HG03378 (cell line): Measurements from ENCODE around the gene OR11G2.
"Not testable (repeated sequence)": the region's sequence is repeated elsewhere in the genome, so short reads cannot be mapped to it uniquely, and the experiment has no call there.

Experiments
- ATAC-seq: cut with Tn5 transposase; IDR thresholded peaks from one replicate; pipeline ENCODE4 v1.9.1; 2021; ENCODE audit warnings: mild to moderate bottlenecking, moderate library complexity; ENCODE audit not compliant: unreplicated experiment

Gene OR11G2, protein sequence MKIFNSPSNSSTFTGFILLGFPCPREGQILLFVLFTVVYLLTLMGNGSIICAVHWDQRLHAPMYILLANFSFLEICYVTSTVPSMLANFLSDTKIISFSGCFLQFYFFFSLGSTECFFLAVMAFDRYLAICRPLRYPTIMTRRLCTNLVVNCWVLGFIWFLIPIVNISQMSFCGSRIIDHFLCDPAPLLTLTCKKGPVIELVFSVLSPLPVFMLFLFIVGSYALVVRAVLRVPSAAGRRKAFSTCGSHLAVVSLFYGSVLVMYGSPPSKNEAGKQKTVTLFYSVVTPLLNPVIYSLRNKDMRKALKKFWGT

GRCh38 chr14:20190596-20190995 is at the start of gene OR11G2:
Gene OR11G2, plus strand, starts transcription at chr14:20190896. Its CDS starts 6,542 bp downstream, at chr14:20197438.
- no peak for ATAC-seq

DNA sequence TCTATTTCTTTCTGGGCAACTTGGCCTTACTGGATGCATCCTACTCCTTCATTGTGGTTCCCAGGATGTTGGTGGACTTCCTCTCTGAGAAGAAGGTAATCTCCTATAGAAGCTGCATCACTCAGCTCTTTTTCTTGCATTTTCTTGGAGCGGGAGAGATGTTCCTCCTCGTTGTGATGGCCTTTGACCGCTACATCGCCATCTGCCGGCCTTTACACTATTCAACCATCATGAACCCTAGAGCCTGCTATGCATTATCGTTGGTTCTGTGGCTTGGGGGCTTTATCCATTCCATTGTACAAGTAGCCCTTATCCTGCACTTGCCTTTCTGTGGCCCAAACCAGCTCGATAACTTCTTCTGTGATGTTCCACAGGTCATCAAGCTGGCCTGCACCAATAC is 46.8 kb upstream of the OR11G2 start:
- no peak for ATAC-seq

- ATAC-seq, result no peak
These were observed 45.9 kb upstream of the OR11G2 start for GRCh38 chr14:20144820-20145219.

DNA sequence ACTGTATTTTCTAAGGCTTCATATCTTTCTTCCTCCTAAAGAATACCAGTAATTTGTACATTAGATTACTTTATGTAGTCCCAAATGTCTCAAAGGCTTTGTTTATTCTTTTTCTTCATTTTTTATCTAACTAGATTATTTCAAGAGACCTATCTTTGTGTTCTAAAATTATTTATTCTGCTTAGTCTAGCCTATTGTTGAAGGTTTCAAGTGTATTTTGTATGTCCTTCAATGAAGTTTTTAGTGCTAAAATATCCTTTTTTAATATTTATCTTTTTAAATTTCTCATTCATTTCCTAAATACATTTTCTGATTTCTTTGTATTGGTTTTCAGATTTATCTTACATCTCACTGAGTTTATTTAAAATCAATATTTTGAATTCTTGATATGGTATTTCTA is 26.2 kb upstream of the OR11G2 start:
- ATAC-seq, result no peak

DNA sequence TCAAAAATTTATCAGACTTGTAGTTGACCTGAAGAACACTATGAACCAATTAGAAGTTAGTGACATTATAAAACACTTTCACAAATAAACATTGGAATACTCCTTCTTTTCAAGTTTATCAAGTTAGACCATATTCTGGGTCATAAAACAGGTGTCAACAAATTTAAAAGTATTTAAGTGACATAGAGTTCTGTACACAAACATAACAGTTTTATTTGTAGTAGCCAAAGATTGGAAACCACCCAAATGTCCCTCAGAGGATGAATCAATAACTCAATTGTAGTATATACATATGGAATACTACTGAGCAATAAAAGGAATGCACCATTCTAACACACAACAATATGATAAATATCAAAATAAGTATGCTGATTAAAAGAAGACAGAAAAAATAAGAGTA is 23.6 kb upstream of the OR11G2 start:
- ATAC-seq, result no peak

GRCh38 chr14:20169852-20170251 is 20.8 kb upstream of the OR11G2 start:
- ATAC-seq, result not testable (repeated sequence)

DNA sequence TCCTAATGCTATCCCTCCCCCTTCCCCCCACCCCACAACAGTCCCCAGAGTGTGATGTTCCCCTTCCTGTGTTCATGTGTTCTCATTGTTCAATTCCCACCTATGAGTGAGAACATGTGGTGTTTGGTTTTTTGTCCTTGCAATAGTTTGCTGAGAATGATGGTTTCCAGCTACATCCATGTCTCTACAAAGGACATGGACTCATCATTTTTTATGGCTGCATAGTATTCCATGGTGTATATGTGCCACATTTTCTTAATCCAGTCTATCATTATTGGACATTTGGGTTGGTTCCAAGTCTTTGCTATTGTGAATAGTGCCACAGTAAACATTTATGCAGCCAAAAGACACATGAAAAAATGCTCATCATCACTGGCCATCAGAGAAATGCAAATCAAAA is 16.5 kb upstream of the OR11G2 start:
- ATAC-seq, result not testable (repeated sequence)

GRCh38 chr14:20176330-20176729 is 14.4 kb upstream of the OR11G2 start:
- no peak for ATAC-seq

GRCh38 chr14:20177433-20177974 is 13.2 kb upstream of the OR11G2 start:
- ATAC-seq, result no peak

DNA sequence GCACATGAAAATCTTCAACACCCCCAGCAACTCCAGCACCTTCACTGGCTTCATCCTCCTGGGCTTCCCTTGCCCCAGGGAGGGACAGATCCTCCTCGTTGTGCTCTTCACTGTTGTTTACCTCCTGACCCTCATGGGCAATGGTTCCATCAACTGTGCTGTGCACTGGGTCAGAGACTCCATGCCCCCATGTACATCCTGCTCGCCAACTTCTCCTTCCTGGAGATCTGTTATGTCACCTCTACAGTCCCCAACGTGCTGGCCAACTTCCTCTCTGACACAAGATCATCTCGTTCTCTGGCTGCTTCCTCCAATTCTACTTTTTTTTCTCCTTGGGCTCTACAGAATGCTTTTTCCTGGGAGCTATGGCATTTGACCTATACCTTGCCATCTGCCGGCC is 11.5 kb upstream of the OR11G2 start:
- no peak for ATAC-seq

DNA sequence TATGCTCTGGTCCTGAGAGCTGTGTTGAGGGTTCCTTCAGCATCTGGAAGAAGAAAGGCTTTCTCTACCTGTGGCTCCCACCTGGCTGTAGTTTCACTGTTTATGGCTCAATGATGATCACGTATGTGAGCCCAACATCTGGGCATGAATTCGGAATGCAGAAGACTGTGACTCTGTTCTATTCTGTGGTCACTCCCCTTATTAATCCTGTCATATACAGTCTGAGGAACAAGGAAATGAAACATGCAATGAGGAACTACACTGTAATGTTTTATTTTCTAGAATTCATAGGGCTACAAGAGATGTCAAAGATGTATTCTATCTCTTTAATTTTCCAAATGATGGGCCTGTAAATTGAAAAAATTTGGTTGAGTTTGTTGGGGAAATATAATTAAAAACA is 10.8 kb upstream of the OR11G2 start:
- no peak for ATAC-seq

GRCh38 chr14:20180486-20180885 is 10.2 kb upstream of the OR11G2 start:
- no peak for ATAC-seq

DNA sequence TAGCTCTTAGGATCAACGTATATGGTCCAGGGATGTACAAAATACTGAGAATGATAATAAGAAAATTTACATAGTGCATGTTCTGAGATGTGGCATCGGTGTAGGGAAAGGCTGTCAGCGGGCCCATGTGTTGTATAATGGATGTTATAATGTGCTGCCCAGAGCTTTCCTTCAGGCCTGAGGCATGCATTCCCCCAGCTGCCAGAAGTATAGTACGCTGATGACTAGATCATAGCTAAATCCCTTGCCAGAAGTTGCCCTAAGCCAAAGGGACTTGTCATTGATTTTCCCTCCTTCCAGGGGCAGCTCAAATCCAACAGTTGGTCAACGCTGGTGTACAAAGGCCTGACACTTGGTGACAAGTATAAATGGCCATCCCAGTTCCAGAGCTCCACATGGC is 6.5 kb upstream of the OR11G2 start:
- ATAC-seq, result no peak

- ATAC-seq, result no peak
These were observed 700 bp downstream of the OR11G2 start for GRCh38 chr14:20191396-20191795.

GRCh38 chr14:20194101-20194500 is 3.4 kb downstream of the OR11G2 start:
- no peak for ATAC-seq

DNA sequence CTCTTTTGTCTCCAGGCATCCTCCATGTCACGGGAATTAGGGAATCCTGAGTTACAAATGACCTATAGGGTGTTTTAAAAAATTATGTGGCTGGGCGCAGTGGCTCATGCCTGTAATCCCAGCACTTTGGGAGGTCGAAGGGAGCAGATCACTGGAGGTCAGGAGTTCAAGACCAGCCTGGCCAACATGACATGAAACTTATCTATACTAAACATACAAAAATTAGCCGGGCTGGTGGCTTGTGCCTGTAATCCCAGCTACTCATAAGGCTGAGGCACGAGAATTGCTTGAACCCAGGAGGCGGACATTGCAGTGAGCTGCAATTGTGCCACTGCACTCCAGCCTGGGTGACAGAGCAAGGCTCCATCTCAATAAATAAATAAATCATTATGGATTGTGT is 4.5 kb downstream of the OR11G2 start:
- not testable (repeated sequence) for ATAC-seq

- no peak for ATAC-seq
These were observed 5.2 kb downstream of the OR11G2 start for GRCh38 chr14:20195911-20196310.

DNA sequence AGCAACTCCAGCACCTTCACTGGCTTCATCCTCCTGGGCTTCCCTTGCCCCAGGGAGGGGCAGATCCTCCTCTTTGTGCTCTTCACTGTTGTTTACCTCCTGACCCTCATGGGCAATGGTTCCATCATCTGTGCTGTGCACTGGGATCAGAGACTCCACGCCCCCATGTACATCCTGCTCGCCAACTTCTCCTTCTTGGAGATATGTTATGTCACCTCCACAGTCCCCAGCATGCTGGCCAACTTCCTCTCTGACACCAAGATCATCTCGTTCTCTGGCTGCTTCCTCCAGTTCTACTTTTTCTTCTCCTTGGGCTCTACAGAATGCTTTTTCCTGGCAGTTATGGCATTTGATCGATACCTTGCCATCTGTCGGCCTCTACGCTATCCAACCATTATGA is 6.8 kb downstream of the OR11G2 start:
- no peak for ATAC-seq

DNA sequence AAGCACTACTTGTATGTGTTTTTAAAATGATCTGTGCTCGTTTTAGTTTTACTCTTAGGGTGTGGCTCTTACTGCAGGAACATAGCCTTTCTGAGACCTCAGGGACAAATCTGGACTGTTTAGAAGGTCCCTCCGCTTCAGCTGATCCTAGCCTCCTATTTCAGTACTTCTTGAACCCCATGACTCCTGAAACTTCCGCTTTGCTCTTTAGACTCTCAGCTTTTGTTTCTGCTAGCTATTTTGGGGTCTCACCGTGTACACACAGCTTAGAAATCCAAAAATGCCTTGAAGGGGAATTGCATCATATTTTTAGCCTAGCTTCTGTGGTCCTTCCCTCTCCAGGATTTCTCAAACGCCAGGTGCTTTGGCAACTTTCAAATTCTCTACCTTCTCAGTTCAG is 8.3 kb downstream of the OR11G2 start:
- ATAC-seq, result no peak

DNA sequence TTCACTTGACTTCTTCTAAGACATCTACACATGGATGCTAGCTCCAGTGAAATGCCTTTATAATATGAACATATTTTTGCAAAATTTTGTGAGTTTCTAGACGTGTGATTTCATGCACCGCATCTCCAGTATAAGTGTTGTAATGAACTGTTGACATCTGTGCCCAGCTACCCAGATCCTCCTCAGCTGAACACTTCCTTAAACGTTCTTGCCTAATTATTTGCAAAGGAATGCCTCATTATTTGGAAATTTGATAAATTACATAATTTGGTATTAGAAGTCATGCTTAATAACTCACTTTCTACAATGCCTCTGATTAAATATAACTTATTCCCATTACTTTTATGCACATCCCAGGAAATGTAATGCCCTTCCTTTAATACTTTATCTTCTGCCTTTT is 14.0 kb downstream of the OR11G2 start:
- no peak for ATAC-seq

DNA sequence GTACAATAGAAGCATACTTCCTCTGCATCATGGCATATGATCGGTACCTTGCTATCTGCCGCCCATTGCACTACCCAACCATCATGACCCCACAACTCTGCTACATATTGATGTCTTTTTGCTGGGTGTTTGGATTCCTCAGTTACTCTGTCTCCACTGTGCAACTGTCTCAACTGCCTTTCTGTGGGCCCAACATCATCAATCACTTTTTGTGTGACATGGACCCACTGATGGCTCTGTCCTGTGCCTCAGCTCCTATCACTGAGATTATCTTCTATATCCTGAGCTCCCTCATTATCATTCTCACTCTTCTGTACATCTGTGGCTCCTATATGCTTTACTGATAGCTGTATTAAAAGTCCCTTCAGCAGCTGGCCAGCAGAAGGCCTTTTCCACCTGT is 18.9 kb downstream of the OR11G2 start:
- ATAC-seq, result no peak

GRCh38 chr14:20212406-20212805 is 21.7 kb downstream of the OR11G2 start:
- ATAC-seq, result not testable (repeated sequence)

DNA sequence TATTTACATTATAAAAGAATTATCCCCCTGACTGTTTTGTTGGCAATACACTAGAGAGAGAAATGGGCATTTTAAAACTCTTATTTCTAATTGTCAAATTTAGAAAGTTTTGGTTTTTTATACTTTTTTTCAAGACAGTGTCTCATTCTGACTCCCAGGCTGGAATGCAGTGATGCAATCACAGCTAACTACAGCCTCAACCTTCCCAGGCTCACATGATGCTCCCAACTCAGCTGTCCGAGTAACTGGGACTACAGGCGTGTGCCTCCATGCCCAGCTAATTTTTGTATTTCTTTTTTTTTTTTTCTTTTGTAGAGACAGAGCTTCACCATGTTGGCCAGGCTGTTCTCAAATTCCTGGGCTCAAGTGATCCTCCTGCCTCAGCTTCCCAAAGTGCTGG is 24.5 kb downstream of the OR11G2 start:
- no peak for ATAC-seq
